HG03066 (cell line): Measurements from ENCODE around the gene OLFM4.

ENCODE experiments used
- ATAC-seq: cut with Tn5 transposase; IDR thresholded peaks from one replicate; pipeline ENCODE4 v1.9.1; 2021; ENCODE audit warnings: low read depth; ENCODE audit not compliant: unreplicated experiment

The OLFM4 gene

GRCh38 chr13:53060840-53061490, 32.4 kb downstream of the OLFM4 start:
- ATAC-seq = no peak

GRCh38 chr13:53064731-53065130, 36.1 kb downstream of the OLFM4 start:
- ATAC-seq = no peak

GRCh38 chr13:53066411-53066810, 37.8 kb downstream of the OLFM4 start:
- ATAC-seq = no peak

- no peak for ATAC-seq
These were observed 40.2 kb downstream of the OLFM4 start for GRCh38 chr13:53068585-53069520.

GRCh38 chr13:53069800-53070199, 41.2 kb downstream of the OLFM4 start:
- ATAC-seq = no peak

GRCh38 chr13:53073711-53074110, 45.1 kb downstream of the OLFM4 start:
- no peak for ATAC-seq

- ATAC-seq = no peak
These were observed 45.5 kb downstream of the OLFM4 start for GRCh38 chr13:53074114-53074513.

- ATAC-seq = no peak
These were observed 46.9 kb downstream of the OLFM4 start for GRCh38 chr13:53075356-53076041.

- ATAC-seq = no peak
These were observed 51.1 kb downstream of the OLFM4 start for GRCh38 chr13:53079691-53080090.

- no peak for ATAC-seq
These were observed 60.3 kb downstream of the OLFM4 start for GRCh38 chr13:53088871-53089270.

- no peak for ATAC-seq
These were observed 61.3 kb downstream of the OLFM4 start for GRCh38 chr13:53089951-53090350.

GRCh38 chr13:53090461-53090860, 61.8 kb downstream of the OLFM4 start:
- ATAC-seq = no peak

GRCh38 chr13:53092931-53093330, 64.3 kb downstream of the OLFM4 start:
- ATAC-seq = no peak

- no peak for ATAC-seq
These were observed 69.8 kb downstream of the OLFM4 start for GRCh38 chr13:53098455-53098854.

- no peak for ATAC-seq
These were observed 71.9 kb downstream of the OLFM4 start for GRCh38 chr13:53100394-53101063.
